Measurements from ENCODE around the gene AKAP12.

Gene AKAP12

GRCh38 chr6:151239603-151240035, at the start of gene AKAP12:
AKAP12 (plus strand) TSS chr6:151239967; CDS start chr6:151240563, 596 bp downstream.
- DNase-seq, result no peak

GRCh38 chr6:151191527-151191926, 48.2 kb upstream of the AKAP12 start:
- DNase-seq, result no peak

GRCh38 chr6:151196555-151196954, 43.2 kb upstream of the AKAP12 start:
- DNase-seq, result no peak

- no peak for DNase-seq
Measured at GRCh38 chr6:151197556-151197955, 42.2 kb upstream of the AKAP12 start.

GRCh38 chr6:151199991-151200390, 39.8 kb upstream of the AKAP12 start:
- no peak for DNase-seq

- DNase-seq, result no peak
Measured at GRCh38 chr6:151205721-151206600, 33.8 kb upstream of the AKAP12 start.

GRCh38 chr6:151207674-151208073, 32.1 kb upstream of the AKAP12 start:
- DNase-seq, result no peak

GRCh38 chr6:151209071-151209831, 30.5 kb upstream of the AKAP12 start:
- DNase-seq, result peak; percentile 43

- no peak for DNase-seq
Measured at GRCh38 chr6:151211075-151211474, 28.7 kb upstream of the AKAP12 start.

GRCh38 chr6:151213352-151213751, 26.4 kb upstream of the AKAP12 start:
- DNase-seq, result no peak

GRCh38 chr6:151215999-151216398, 23.8 kb upstream of the AKAP12 start:
- no peak for DNase-seq

GRCh38 chr6:151216804-151217203, 23.0 kb upstream of the AKAP12 start:
- no peak for DNase-seq

GRCh38 chr6:151219192-151219591, 20.6 kb upstream of the AKAP12 start:
- no peak for DNase-seq

- no peak for DNase-seq
Measured at GRCh38 chr6:151224076-151224475, 15.7 kb upstream of the AKAP12 start.

GRCh38 chr6:151225919-151226318, 13.8 kb upstream of the AKAP12 start:
- DNase-seq, result no peak

GRCh38 chr6:151228788-151229400, 10.9 kb upstream of the AKAP12 start:
- no peak for DNase-seq

GRCh38 chr6:151229401-151230276, 10.1 kb upstream of the AKAP12 start:
- DNase-seq, result no peak

GRCh38 chr6:151230277-151230577, 9.5 kb upstream of the AKAP12 start:
- no peak for DNase-seq

- DNase-seq, result no peak
Measured at GRCh38 chr6:151232899-151233298, 6.9 kb upstream of the AKAP12 start.

GRCh38 chr6:151233731-151234130, 6.0 kb upstream of the AKAP12 start:
- no peak for DNase-seq

- DNase-seq, result no peak
Measured at GRCh38 chr6:151236668-151237401, 2.9 kb upstream of the AKAP12 start.
